DND-41 (cell line): Measurements from ENCODE around the gene SPATS2L.

ENCODE experiments used
- ATAC-seq: fragments of 200-7000 bp; cut with Tn5 transposase; 3 replicates; pipeline ENCODE4 v1.9.1; 2021; ENCODE audit warnings: low read depth; ENCODE audit not compliant: insufficient read depth
- DNase-seq: peaks from one replicate; pipeline ENCODE4 v3.0.0-alpha.2; 2020
- H2AFZ ChIP-seq: 2 replicates; pipeline ENCODE4 v1.6.0; 2012; ENCODE audit warnings: low read depth, low read length
- H3K27ac ChIP-seq: 2 replicates; pipeline ENCODE4 v1.5.1; 2012; ENCODE audit warnings: low read length, inconsistent platforms
- H3K27me3 ChIP-seq: fragments of 200-600 bp; sonication (generic); 2 replicates; pipeline ENCODE4 v1.6.0; 2012; ENCODE audit warnings: low read length, mild to moderate bottlenecking, inconsistent platforms; ENCODE audit not compliant: insufficient read depth, poor library complexity
- H3K36me3 ChIP-seq: 2 replicates; pipeline ENCODE4 v1.5.1; 2012; ENCODE audit warnings: low read length, inconsistent platforms; ENCODE audit not compliant: insufficient read depth
- H3K4me1 ChIP-seq: 2 replicates; pipeline ENCODE4 v1.5.1; 2012; ENCODE audit warnings: mild to moderate bottlenecking, low read length; ENCODE audit not compliant: insufficient read depth
- H3K4me2 ChIP-seq: 2 replicates; pipeline ENCODE4 v1.6.0; 2012; ENCODE audit warnings: mild to moderate bottlenecking, moderate library complexity, low read length, inconsistent platforms; ENCODE audit not compliant: insufficient read depth
- H3K4me3 ChIP-seq, 2 experiments: fragments of 200-600 bp in 1 of 2; shearing (Covaris generic) in 1 of 2; 2 replicates each; pipeline ENCODE4 v1.5.1; 2012 to 2016; ENCODE audit warnings: inconsistent platforms in 2 of 2, low read length in 2 of 2, mild to moderate bottlenecking in 2 of 2, low read depth in 1 of 2, moderate library complexity in 1 of 2
- H3K79me2 ChIP-seq: 2 replicates; pipeline ENCODE4 v1.6.0; 2012; ENCODE audit warnings: low read length, inconsistent platforms; ENCODE audit not compliant: insufficient read depth
- H3K9ac ChIP-seq: 2 replicates; pipeline ENCODE4 v1.6.0; 2012; ENCODE audit warnings: low read depth, mild to moderate bottlenecking, inconsistent platforms, low read length, moderate library complexity
- H3K9me3 ChIP-seq: 2 replicates; pipeline ENCODE4 v1.5.1; 2012; ENCODE audit warnings: low read length, moderate library complexity, mild to moderate bottlenecking, inconsistent platforms; ENCODE audit not compliant: insufficient read depth, severe bottlenecking
- H4K20me1 ChIP-seq: 2 replicates; pipeline ENCODE4 v1.6.0; 2012; ENCODE audit warnings: low read length; ENCODE audit not compliant: insufficient read depth
- CTCF ChIP-seq: IDR thresholded peaks from 2 replicates; pipeline ENCODE4 v1.5.1; 2012; ENCODE audit warnings: borderline replicate concordance, low read length, moderate library complexity, mild to moderate bottlenecking; ENCODE audit not compliant: poor library complexity, severe bottlenecking; ENCODE audit errors: extremely low read depth
- EZH2 ChIP-seq: IDR thresholded peaks from 3 replicates; pipeline ENCODE4 v1.6.1; 2012; ENCODE audit warnings: borderline replicate concordance, low read depth, mild to moderate bottlenecking, moderate library complexity, low read length, inconsistent platforms; ENCODE audit not compliant: severe bottlenecking

SPATS2L gene

GRCh38 chr2:200329798-200330197 is 23.3 kb downstream of the SPATS2L start:
- Histone ChIP-seq H3K36me3 (no peaks in the 10 kb centered on the region), H3K79me2 (no peaks in the 10 kb centered on the region), H3K27ac (no peak overlapping the region), H4K20me1 (no peaks in the 10 kb centered on the region), H3K4me2 (no peak overlapping the region), H3K4me3 (no peak overlapping the region), H3K27me3 (peaks cover 6% of the 10 kb centered on the region), H2AFZ (no peak overlapping the region), H3K4me1 (no peaks in the 10 kb centered on the region), H3K9me3 (no peaks in the 10 kb centered on the region), H3K9ac (no peak overlapping the region)
- no peak for TF ChIP-seq CTCF
- TF ChIP-seq EZH2, result no peak
- DNase-seq (no peak), ATAC-seq (no peak)

GRCh38 chr2:200330351-200331060 is 24.0 kb downstream of the SPATS2L start:
- Histone ChIP-seq H3K4me2 (no peak overlapping the region), H3K36me3 (no peaks in the 10 kb centered on the region), H3K4me3 (no peak overlapping the region), H4K20me1 (no peaks in the 10 kb centered on the region), H3K9me3 (no peaks in the 10 kb centered on the region), H3K9ac (no peak overlapping the region), H3K4me1 (no peaks in the 10 kb centered on the region), H2AFZ (no peak overlapping the region), H3K27me3 (peaks cover 6% of the 10 kb centered on the region), H3K79me2 (no peaks in the 10 kb centered on the region), H3K27ac (no peak overlapping the region)
- ATAC-seq (no peak), DNase-seq (no peak)
- no peak for TF ChIP-seq CTCF
- no peak for TF ChIP-seq EZH2

GRCh38 chr2:200331061-200331400 is 24.5 kb downstream of the SPATS2L start:
- Histone ChIP-seq H3K36me3 (no peaks in the 10 kb centered on the region), H3K4me1 (no peaks in the 10 kb centered on the region), H3K9me3 (no peaks in the 10 kb centered on the region), H2AFZ (no peak overlapping the region), H3K27ac (no peak overlapping the region), H3K9ac (no peak overlapping the region), H4K20me1 (no peaks in the 10 kb centered on the region), H3K4me2 (no peak overlapping the region), H3K79me2 (no peaks in the 10 kb centered on the region), H3K4me3 (no peak overlapping the region), H3K27me3 (peaks cover 6% of the 10 kb centered on the region)
- DNase-seq (no peak), ATAC-seq (no peak)
- no peak for TF ChIP-seq CTCF

GRCh38 chr2:200335657-200336056 is 29.2 kb downstream of the SPATS2L start:
- H3K27me3 ChIP-seq, result peaks cover 3% of the 10 kb centered on the region
- DNase-seq (no peak), ATAC-seq (no peak)
- no peak overlapping the region for H3K9ac ChIP-seq
- no peaks in the 10 kb centered on the region for H3K9me3 ChIP-seq
- no peaks in the 10 kb centered on the region for H4K20me1 ChIP-seq
- TF ChIP-seq EZH2, result no peak
- TF ChIP-seq CTCF, result no peak
- no peak overlapping the region for H3K4me3 ChIP-seq
- no peaks in the 10 kb centered on the region for H3K36me3 ChIP-seq
- H3K27ac ChIP-seq, result no peak overlapping the region
- H2AFZ ChIP-seq, result no peak overlapping the region
- no peaks in the 10 kb centered on the region for H3K4me1 ChIP-seq
- no peaks in the 10 kb centered on the region for H3K79me2 ChIP-seq
- H3K4me2 ChIP-seq, result no peak overlapping the region
